ENCODE measurements around the gene SH3BP4. TPM values are rescaled to one million over a fixed set of nuclear protein-coding genes. Genes with fewer than 3 reads are reported as not detected.

SH3BP4 gene
- total and polyA plus RNA-seq, 10 of the 15 experiments (the other 5 are each of a cell fraction or from before 2014, with no cell fraction given), result 0.03 to 0.36 TPM; not detected in 8

GRCh38 chr2:235003096-235003775 lies 51.4 kb downstream of the SH3BP4 start:
- ChIA-PET SMC1A (ENCODE audit: uncharacterized antibody, unreplicated experiment) (no interaction called here), POLR2A (no interaction called here), RAD21 (ENCODE audit: unreplicated experiment) (no interaction called here), CTCF (no interaction called here)
- no peaks in the 10 kb centered on the region for H3K27me3 ChIP-seq (replicated peaks in 1 of 2; ENCODE audit: control insufficient read depth in 2 of 2, insufficient read depth in 2 of 2, low read length in 1 of 2)
- no peaks in the 10 kb centered on the region for H4K20me1 ChIP-seq (ENCODE audit: control insufficient read depth, insufficient read depth)
- no peaks in the 10 kb centered on the region for H3K9me3 ChIP-seq (replicated peaks; ENCODE audit: control insufficient read depth, insufficient read depth, low read length)
- intact Hi-C loops (cut with micrococcal nuclease; ENCODE audit: unreplicated experiment) (no loop called here), in situ Hi-C loops (cut with MboI) (no loop called here)
- H3K9ac ChIP-seq (ENCODE audit: control insufficient read depth, insufficient read depth, low read length), result no peak overlapping the region
- ATAC-seq, result no peak
- H3K4me3 ChIP-seq, result no peak overlapping the region
- FAIRE-seq, result no peak
- no peak overlapping the region for H2AFZ ChIP-seq (ENCODE audit: control insufficient read depth, low read depth, low read length)
- H3K36me3 ChIP-seq (ENCODE audit: control insufficient read depth in 2 of 2, insufficient read depth in 2 of 2, low read length in 1 of 2), result no peaks in the 10 kb centered on the region
- TF ChIP-seq POLR2A (IDR thresholded peaks at IDR 0.05; ENCODE audit: low read depth, low read length), result no peak
- TF ChIP-seq CREM (IDR thresholded peaks at IDR 0.05; ENCODE audit: low read depth), result no peak
- no peak for TF ChIP-seq SREBF2 (IDR thresholded peaks at IDR 0.05; ENCODE audit: low read length)
- TF ChIP-seq SMARCA5 (IDR thresholded peaks at IDR 0.05), result no peak
- TF ChIP-seq CEBPB (IDR thresholded peaks at IDR 0.05; ENCODE audit: borderline replicate concordance in 1 of 2, low read depth in 2 of 2, low read length in 2 of 2), result no peak
- TF ChIP-seq, protein P1, sequence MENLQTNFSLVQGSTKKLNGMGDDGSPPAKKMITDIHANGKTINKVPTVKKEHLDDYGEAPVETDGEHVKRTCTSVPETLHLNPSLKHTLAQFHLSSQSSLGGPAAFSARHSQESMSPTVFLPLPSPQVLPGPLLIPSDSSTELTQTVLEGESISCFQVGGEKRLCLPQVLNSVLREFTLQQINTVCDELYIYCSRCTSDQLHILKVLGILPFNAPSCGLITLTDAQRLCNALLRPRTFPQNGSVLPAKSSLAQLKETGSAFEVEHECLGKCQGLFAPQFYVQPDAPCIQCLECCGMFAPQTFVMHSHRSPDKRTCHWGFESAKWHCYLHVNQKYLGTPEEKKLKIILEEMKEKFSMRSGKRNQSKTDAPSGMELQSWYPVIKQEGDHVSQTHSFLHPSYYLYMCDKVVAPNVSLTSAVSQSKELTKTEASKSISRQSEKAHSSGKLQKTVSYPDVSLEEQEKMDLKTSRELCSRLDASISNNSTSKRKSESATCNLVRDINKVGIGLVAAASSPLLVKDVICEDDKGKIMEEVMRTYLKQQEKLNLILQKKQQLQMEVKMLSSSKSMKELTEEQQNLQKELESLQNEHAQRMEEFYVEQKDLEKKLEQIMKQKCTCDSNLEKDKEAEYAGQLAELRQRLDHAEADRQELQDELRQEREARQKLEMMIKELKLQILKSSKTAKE (IDR thresholded peaks at IDR 0.05; ENCODE audit: low read depth, poor library complexity, severe bottlenecking), result no peak
- TF ChIP-seq BCL3 (IDR thresholded peaks at IDR 0.05; ENCODE audit: borderline replicate concordance, insufficient read depth, low read depth, low read length, poor library complexity, severe bottlenecking), result no peak
- no peak for TF ChIP-seq IKZF1 (conservative IDR thresholded peaks at IDR 0.05)
- no peak for TF ChIP-seq LARP7 (IDR thresholded peaks at IDR 0.05)
- no peak for TF ChIP-seq IRF4 (IDR thresholded peaks at IDR 0.05; ENCODE audit: low read depth, low read length)
- no peak for TF ChIP-seq PBX3 (IDR thresholded peaks at IDR 0.05; ENCODE audit: insufficient replicate concordance, low read depth, low read length)
- no peak for TF ChIP-seq PML (IDR thresholded peaks at IDR 0.05; ENCODE audit: low read length)
- TF ChIP-seq ZBTB40 (IDR thresholded peaks at IDR 0.05; ENCODE audit: borderline replicate concordance), result no peak
- TF ChIP-seq HDAC2 (IDR thresholded peaks at IDR 0.05), result no peak
- no peak for TF ChIP-seq STAT3 (IDR thresholded peaks at IDR 0.05; ENCODE audit: low read depth, low read length)
- 5% methylated on average over 12 of the region's 12 CpGs for WGBS (ENCODE audit: insufficient coverage, insufficient replicate concordance, low lambda C conversion rate, missing lambda C conversion rate)
- no peaks in the 10 kb centered on the region for H3K79me2 ChIP-seq (ENCODE audit: control insufficient read depth, insufficient read depth, low read length)
- no TSS peak for BruUV-seq (replicated peaks)
- no peaks in the 10 kb centered on the region for H3K4me1 ChIP-seq (ENCODE audit: control insufficient read depth, insufficient read depth, low read length)
- no peak for DNase-seq (ENCODE audit: low read depth, low spot score)
- H3K27ac ChIP-seq (ENCODE audit: control insufficient read depth, insufficient read depth), result no peak overlapping the region
- no peak overlapping the region for H3K4me2 ChIP-seq (ENCODE audit: control insufficient read depth, insufficient read depth)

All from GM12878 (cell line).